GM23338 (cell line): ENCODE results near the gene ASB15. TPM values are rescaled to one million over a fixed set of nuclear protein-coding genes. Genes with fewer than 3 reads are reported as not detected.

ENCODE experiments used
- ATAC-seq: fragments of 200-7000 bp; cut with Tn5 transposase; 3 replicates; pipeline ENCODE4 v1.9.1; 2020
- DNase-seq: peaks from one replicate; pipeline ENCODE4 v3.0.0-alpha.2; 2015; ENCODE audit warnings: low spot score
- H2AFZ ChIP-seq: fragments of 200-600 bp; sonication (generic); 2 replicates; pipeline ENCODE4 v1.8.0; 2016; ENCODE audit warnings: antibody characterized with exemption, mild to moderate bottlenecking, moderate library complexity
- H3F3A ChIP-seq: fragments of 200-600 bp; sonication (generic); replicated peaks from 2 replicates; pipeline ENCODE4 v1.8.0; 2017; ENCODE audit warnings: antibody characterized with exemption, mixed run types, low read depth
- H3K27ac ChIP-seq: fragments of 200-600 bp; sonication (generic); 2 replicates; pipeline ENCODE4 v1.6.1; 2016; ENCODE audit warnings: low read depth
- H3K27me3 ChIP-seq: fragments of 200-600 bp; sonication (generic); 2 replicates; pipeline ENCODE4 v1.8.0; 2016; ENCODE audit warnings: mild to moderate bottlenecking, mixed run types, moderate library complexity; ENCODE audit not compliant: insufficient read depth
- H3K36me3 ChIP-seq: fragments of 200-600 bp; sonication (generic); 2 replicates; pipeline ENCODE4 v1.8.0; 2016; ENCODE audit warnings: mild to moderate bottlenecking; ENCODE audit not compliant: insufficient read depth
- H3K4me1 ChIP-seq: fragments of 200-600 bp; sonication (generic); 2 replicates; pipeline ENCODE4 v1.8.0; 2016; ENCODE audit warnings: mild to moderate bottlenecking, moderate library complexity; ENCODE audit not compliant: insufficient read depth
- H3K4me2 ChIP-seq: fragments of 200-600 bp; sonication (generic); 2 replicates; pipeline ENCODE4 v1.7.1; 2017; ENCODE audit warnings: mixed run types
- H3K4me3 ChIP-seq: fragments of 200-600 bp; sonication (generic); 2 replicates; pipeline ENCODE4 v1.6.1; 2016; ENCODE audit warnings: mixed run types
- H3K79me2 ChIP-seq: fragments of 200-600 bp; sonication (generic); replicated peaks from 2 replicates; pipeline ENCODE4 v1.8.0; 2017; ENCODE audit warnings: mild to moderate bottlenecking; ENCODE audit not compliant: insufficient read depth
- H3K9me2 ChIP-seq: fragments of 200-600 bp; sonication (generic); 2 replicates; pipeline ENCODE4 v1.8.0; 2017; ENCODE audit not compliant: insufficient read depth
- H4K20me1 ChIP-seq: fragments of 200-600 bp; sonication (generic); replicated peaks from 2 replicates; pipeline ENCODE4 v1.8.0; 2017; ENCODE audit warnings: mild to moderate bottlenecking; ENCODE audit not compliant: insufficient read depth
- H3K27ac Mint-ChIP-seq: 2 replicates; pipeline ENCODE4 v1.8.0; 2020; ENCODE audit warnings: inconsistent platforms, mild to moderate bottlenecking, moderate library complexity, mixed read lengths
- H3K27me3 Mint-ChIP-seq: 3 replicates; pipeline ENCODE4 v1.8.0; 2022; ENCODE audit warnings: low read depth, mild to moderate bottlenecking, moderate library complexity, mixed read lengths, inconsistent platforms; ENCODE audit not compliant: insufficient read depth, poor library complexity
- H3K36me3 Mint-ChIP-seq: 3 replicates; pipeline ENCODE4 v1.8.0; 2021; ENCODE audit warnings: low read depth, mild to moderate bottlenecking, inconsistent platforms, moderate library complexity, mixed read lengths
- H3K4me1 Mint-ChIP-seq: 3 replicates; pipeline ENCODE4 v1.8.0; 2020; ENCODE audit warnings: mild to moderate bottlenecking, inconsistent platforms, mixed read lengths
- H3K4me3 Mint-ChIP-seq: 3 replicates; pipeline ENCODE4 v1.8.0; 2021; ENCODE audit warnings: moderate library complexity, mild to moderate bottlenecking, inconsistent platforms, mixed read lengths
- H3K9me3 Mint-ChIP-seq: 3 replicates; pipeline ENCODE4 v1.8.0; 2020; ENCODE audit warnings: moderate library complexity, mild to moderate bottlenecking, inconsistent platforms, mixed read lengths
- ETS1 ChIP-seq: IDR thresholded peaks from 2 replicates; pipeline ENCODE4 v1.6.1; 2016; ENCODE audit warnings: antibody characterized with exemption
- JUNB ChIP-seq: IDR thresholded peaks from one replicate; pipeline ENCODE4 v1.6.1; 2016; ENCODE audit warnings: antibody characterized with exemption; ENCODE audit not compliant: unreplicated experiment
- POLR2AphosphoS5 ChIP-seq: IDR thresholded peaks from 2 replicates; pipeline ENCODE4 v1.6.1; 2016; ENCODE audit warnings: antibody characterized with exemption, low read depth
- REST ChIP-seq: IDR thresholded peaks from one replicate; pipeline ENCODE4 v1.6.1; 2018; ENCODE audit warnings: antibody characterized with exemption; ENCODE audit not compliant: unreplicated experiment
- STAT1 ChIP-seq: IDR thresholded peaks from one replicate; pipeline ENCODE4 v1.6.1; 2016; ENCODE audit warnings: antibody characterized with exemption; ENCODE audit not compliant: unreplicated experiment
- ZNF114 ChIP-seq: fragments of 250-450 bp; sonication (Bioruptor Pico); IDR thresholded peaks from 2 replicates; pipeline ENCODE4 v1.5.0; 2020; ENCODE audit warnings: mild to moderate bottlenecking, moderate library complexity
- ZNF462 ChIP-seq: fragments of 250-450 bp; sonication (Bioruptor Pico); IDR thresholded peaks from 2 replicates; pipeline ENCODE4 v1.5.0; 2020; ENCODE audit warnings: mild to moderate bottlenecking, moderate library complexity
- polyA plus RNA-seq: library from polyadenylated mRNA; unstranded; fragments of >200 nt; fragmentation: Nextera tagmentation; extraction: Ambion mirVana; gene quantifications from 2 replicates; pipeline ENCODE4 v1.2.1, GENCODE V29; 2016
- total RNA-seq: library from RNA; depleted of rRNA; stranded (reverse); fragments of >200 nt; shearing (Covaris generic); gene quantifications from 2 replicates; pipeline ENCODE4 v1.2.3, GENCODE V29; 2014

The ASB15 gene
- total and polyA plus RNA-seq, 2 experiments from 2014 or later = not detected

DNA sequence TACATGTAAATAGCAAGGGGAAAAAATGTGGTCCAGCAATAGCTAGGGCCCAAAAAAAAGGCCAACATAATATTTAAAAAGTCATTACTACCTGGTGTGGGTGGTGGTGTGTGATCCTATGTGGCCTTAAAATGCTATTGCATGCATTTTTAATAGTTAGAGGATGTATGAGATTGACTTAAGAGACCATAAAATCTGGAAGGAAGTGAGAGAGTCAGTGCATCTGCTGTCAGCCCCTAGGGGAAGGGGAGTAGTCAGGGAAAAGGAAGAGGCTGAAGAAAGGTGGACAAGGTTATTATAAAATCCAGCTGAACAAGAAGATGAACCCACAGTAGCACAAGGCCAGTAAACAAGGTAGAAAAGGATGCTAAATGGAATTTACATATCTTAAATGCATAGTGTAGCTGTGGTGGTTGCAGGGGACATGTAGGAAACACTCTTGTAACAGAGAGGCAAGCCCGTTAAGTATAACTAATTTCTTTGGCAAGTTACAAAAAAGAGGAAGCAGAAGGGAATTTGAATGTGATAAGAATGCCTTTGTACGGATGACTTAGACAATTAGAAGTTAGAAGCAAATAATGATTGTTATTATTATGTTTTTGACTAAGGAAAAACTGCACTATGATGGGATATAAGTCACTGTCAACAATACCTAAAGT is 32.1 kb upstream of the ASB15 start (continued):
- no peak for TF ChIP-seq REST

GRCh38 chr7:123570390-123571182 is 31.0 kb upstream of the ASB15 start:
- no peaks in the 10 kb centered on the region for H3K9me3 Mint-ChIP-seq
- no peaks in the 10 kb centered on the region for H3K79me2 ChIP-seq
- H3K27ac Mint-ChIP-seq = no peak overlapping the region
- no peak overlapping the region for H3K27ac ChIP-seq
- H3F3A ChIP-seq = no peaks in the 10 kb centered on the region
- H3K4me1 ChIP-seq = peaks cover 24% of the 10 kb centered on the region
- no peak overlapping the region for H2AFZ ChIP-seq
- H3K4me2 ChIP-seq = no peak overlapping the region
- no peaks in the 10 kb centered on the region for H4K20me1 ChIP-seq
- no peak for DNase-seq
- H3K4me3 Mint-ChIP-seq = no peak overlapping the region
- peaks cover 24% of the 10 kb centered on the region for H3K4me1 Mint-ChIP-seq
- H3K9me2 ChIP-seq = no peaks in the 10 kb centered on the region
- no peaks in the 10 kb centered on the region for H3K36me3 Mint-ChIP-seq
- peaks cover 5% of the 10 kb centered on the region for H3K27me3 Mint-ChIP-seq
- no peaks in the 10 kb centered on the region for H3K27me3 ChIP-seq
- ATAC-seq = no peak
- H3K36me3 ChIP-seq = no peaks in the 10 kb centered on the region
- no peak overlapping the region for H3K4me3 ChIP-seq
- TF ChIP-seq ZNF462 (CRISPR knock-in tag) (no peak), ETS1 (no peak), POLR2AphosphoS5 (no peak), ZNF114 (CRISPR knock-in tag) (no peak), JUNB (no peak), REST (no peak), STAT1 (no peak)
